Measurements from ENCODE around the gene FSTL3. TPM values are rescaled to one million over a fixed set of nuclear protein-coding genes. Genes with fewer than 3 reads are reported as not detected.
"Not testable (repeated sequence)": the region's sequence is repeated elsewhere in the genome, so short reads cannot be mapped to it uniquely, and the experiment has no call there.

Gene FSTL3
- 10 to 100 TPM in 3 of 4 donors, 1 to 10 TPM in 1; 7.5 to 20.1 (median 15.9) TPM for total RNA-seq

- ATAC-seq (no peak), DNase-seq (no peak)
- H3K27ac ChIP-seq, result peak within 1 kb of the TSS; percentile 64 to 83 (median 74)
- peak within 1 kb of the TSS; percentile 46 to 53 (median 48) for H3K4me3 ChIP-seq
- no peaks in the 10 kb centered on the region for H3K9me3 ChIP-seq
- TF ChIP-seq POLR2A (IDR thresholded peaks at IDR 0.05), result peak in 1 of 2 donors; percentile 36
- TF ChIP-seq CTCF (IDR thresholded peaks at IDR 0.05 in 4 of 5, conservative IDR thresholded peaks at IDR 0.05 in 1 of 5), result no peak
- intact Hi-C loops (cut with DNase I; ENCODE audit: low total_unique reads) (no loop called here), in situ Hi-C loops (cut with MboI; ENCODE audit: low sequenced_read_pairs in 4 of 4) (no loop called here)
- peaks cover 0 to 29% of the 10 kb centered on the region in 2 donors for H3K4me1 ChIP-seq
- no peaks in the 10 kb centered on the region for H3K36me3 ChIP-seq
- H3K27me3 ChIP-seq, result peaks cover 12 to 20% (median 13%) of the 10 kb centered on the region in 3 donors
These were observed at the start of gene FSTL3 for GRCh38 chr19:676339-677105. TSS of gene FSTL3 (plus strand) at chr19:676392. CDS start at chr19:676424, 32 bp downstream.

GRCh38 chr19:626566-626965 is 49.6 kb upstream of the FSTL3 start:
- H3K9me3 ChIP-seq; H3K4me1 ChIP-seq; H3K27ac ChIP-seq; H3K27me3 ChIP-seq; H3K4me3 ChIP-seq; DNase-seq; intact Hi-C loops (cut with DNase I; ENCODE audit: low total_unique reads); ATAC-seq; in situ Hi-C loops (cut with MboI; ENCODE audit: low sequenced_read_pairs in 4 of 4): not testable (repeated sequence)
- peaks cover 0 to 65% of the 10 kb centered on the region in 2 donors for H3K36me3 ChIP-seq

GRCh38 chr19:628168-628567 is 48.0 kb upstream of the FSTL3 start:
- ATAC-seq (no peak), DNase-seq (no peak)
- H3K9me3 ChIP-seq, result no peaks in the 10 kb centered on the region
- H3K36me3 ChIP-seq, result peaks cover 0 to 52% of the 10 kb centered on the region in 2 donors
- intact Hi-C loops (cut with DNase I; ENCODE audit: low total_unique reads), result no loop called here
- no peaks in the 10 kb centered on the region for H3K27me3 ChIP-seq
- TF ChIP-seq POLR2A (IDR thresholded peaks at IDR 0.05) (no peak), CTCF (IDR thresholded peaks at IDR 0.05 in 4 of 5, conservative IDR thresholded peaks at IDR 0.05 in 1 of 5) (peak in 1 of 5 experiments; percentile 13)
- in situ Hi-C loops (cut with MboI; ENCODE audit: low sequenced_read_pairs in 4 of 4), result no loop called here
- no peak overlapping the region for H3K4me3 ChIP-seq
- H3K27ac ChIP-seq, result no peak overlapping the region
- peaks cover 4 to 16% of the 10 kb centered on the region in 2 donors for H3K4me1 ChIP-seq

GRCh38 chr19:629515-629914 is 46.7 kb upstream of the FSTL3 start:
- intact Hi-C loops (cut with DNase I; ENCODE audit: low total_unique reads), result not testable (repeated sequence)

GRCh38 chr19:629961-630714 is 46.1 kb upstream of the FSTL3 start:
- Histone ChIP-seq H3K4me1 (peaks cover 10 to 25% of the 10 kb centered on the region in 2 donors), H3K4me3 (no peak overlapping the region), H3K27me3 (no peaks in the 10 kb centered on the region), H3K9me3 (no peaks in the 10 kb centered on the region), H3K27ac (no peak overlapping the region), H3K36me3 (peaks cover 0 to 36% of the 10 kb centered on the region in 2 donors)
- ATAC-seq, result no peak
- DNase-seq, result no peak
- in situ Hi-C loops (cut with MboI; ENCODE audit: low sequenced_read_pairs in 4 of 4), result no loop called here
- intact Hi-C loops (cut with DNase I; ENCODE audit: low total_unique reads), result loop anchor here (5.0 kb wide), 2 partner anchors 123 to 167 kb away; partner anchors contain the start of genes PTBP1 and TPGS1
- TF ChIP-seq POLR2A (IDR thresholded peaks at IDR 0.05) (no peak), CTCF (IDR thresholded peaks at IDR 0.05 in 4 of 5, conservative IDR thresholded peaks at IDR 0.05 in 1 of 5) (no peak)

More at GRCh38 chr19:629515-629914, 46.7 kb upstream of the FSTL3 start:
- H3K27ac ChIP-seq; H3K9me3 ChIP-seq; H3K4me3 ChIP-seq; DNase-seq; H3K27me3 ChIP-seq; in situ Hi-C loops (cut with MboI; ENCODE audit: low sequenced_read_pairs in 4 of 4); ATAC-seq: not testable (repeated sequence)
- peaks cover 10 to 24% of the 10 kb centered on the region in 2 donors for H3K4me1 ChIP-seq
- peaks cover 0 to 40% of the 10 kb centered on the region in 2 donors for H3K36me3 ChIP-seq
